HG03139 (cell line): ENCODE measurements around the gene ARF3.

ENCODE experiments used
- ATAC-seq: cut with Tn5 transposase; IDR thresholded peaks from one replicate; pipeline ENCODE4 v1.9.1; 2021; ENCODE audit not compliant: unreplicated experiment

Gene ARF3

DNA sequence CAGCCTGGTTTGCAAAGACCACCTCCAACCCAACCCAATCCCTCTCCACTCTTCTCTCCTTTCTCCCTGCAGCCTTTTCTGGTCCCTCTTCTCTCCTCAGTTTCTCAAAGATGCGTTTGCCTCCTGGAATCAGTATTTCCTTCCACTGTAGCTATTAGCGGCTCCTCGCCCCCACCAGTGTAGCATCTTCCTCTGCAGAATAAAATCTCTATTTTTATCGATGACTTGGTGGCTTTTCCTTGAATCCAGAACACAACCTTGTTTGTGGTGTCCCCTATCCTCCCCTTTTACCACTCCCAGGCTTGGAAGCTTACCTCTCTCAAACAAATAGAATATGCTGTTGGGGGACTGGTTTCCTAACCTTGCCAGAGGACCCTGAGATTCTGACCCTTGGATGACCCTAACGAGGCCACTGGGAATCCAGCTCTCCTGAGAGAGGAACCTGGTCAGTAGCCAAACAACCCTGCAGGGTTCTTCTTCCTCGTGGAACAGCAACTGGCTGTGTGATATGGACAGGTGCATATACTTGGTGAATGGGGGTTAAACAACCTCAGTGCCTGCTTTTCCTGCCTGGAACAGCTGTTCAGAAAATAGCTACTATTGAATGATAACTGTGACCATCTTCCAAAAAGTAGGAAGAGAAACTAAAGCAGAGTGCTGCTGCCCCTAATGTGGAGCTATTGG lies 25.3 kb upstream of the ARF3 start:
- ATAC-seq, result no peak

DNA sequence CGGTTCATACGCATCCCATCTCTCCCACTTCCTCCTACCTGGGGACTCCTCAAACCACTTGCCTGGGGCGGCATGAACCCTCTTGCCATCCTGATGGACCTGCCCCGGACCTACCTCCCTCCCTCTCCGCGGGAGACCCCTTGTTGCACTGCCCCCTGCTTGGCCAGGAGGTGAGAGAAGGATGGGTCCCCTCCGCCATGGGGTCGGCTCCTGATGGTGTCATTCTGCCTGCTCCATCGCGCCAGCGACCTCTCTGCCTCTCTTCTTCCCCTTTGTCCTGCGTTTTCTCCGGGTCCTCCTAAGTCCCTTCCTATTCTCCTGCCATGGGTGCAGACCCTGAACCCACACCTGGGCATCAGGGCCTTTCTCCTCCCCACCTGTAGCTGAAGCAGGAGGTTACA lies 24.5 kb upstream of the ARF3 start:
- no peak for ATAC-seq

DNA sequence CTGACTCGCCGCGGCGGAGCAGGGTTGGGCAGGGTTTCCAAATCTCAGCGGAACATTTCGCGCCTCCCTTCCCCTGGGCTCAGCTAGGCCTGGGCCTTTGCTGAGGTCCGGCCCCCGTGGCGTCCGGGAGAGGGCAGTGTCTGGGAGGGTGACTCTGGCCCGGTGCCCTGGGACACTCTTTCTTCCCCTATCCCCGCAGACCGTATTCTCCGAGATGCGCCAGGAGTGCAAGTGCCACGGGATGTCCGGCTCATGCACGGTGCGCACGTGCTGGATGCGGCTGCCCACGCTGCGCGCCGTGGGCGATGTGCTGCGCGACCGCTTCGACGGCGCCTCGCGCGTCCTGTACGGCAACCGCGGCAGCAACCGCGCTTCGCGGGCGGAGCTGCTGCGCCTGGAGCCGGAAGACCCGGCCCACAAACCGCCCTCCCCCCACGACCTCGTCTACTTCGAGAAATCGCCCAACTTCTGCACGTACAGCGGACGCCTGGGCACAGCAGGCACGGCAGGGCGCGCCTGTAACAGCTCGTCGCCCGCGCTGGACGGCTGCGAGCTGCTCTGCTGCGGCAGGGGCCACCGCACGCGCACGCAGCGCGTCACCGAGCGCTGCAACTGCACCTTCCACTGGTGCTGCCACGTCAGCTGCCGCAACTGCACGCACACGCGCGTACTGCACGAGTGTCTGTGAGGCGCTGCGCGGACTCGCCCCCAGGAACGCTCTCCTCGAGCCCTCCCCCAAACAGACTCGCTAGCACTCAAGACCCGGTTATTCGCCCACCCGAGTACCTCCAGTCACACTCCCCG lies 23.9 kb upstream of the ARF3 start:
- ATAC-seq, result no peak

DNA sequence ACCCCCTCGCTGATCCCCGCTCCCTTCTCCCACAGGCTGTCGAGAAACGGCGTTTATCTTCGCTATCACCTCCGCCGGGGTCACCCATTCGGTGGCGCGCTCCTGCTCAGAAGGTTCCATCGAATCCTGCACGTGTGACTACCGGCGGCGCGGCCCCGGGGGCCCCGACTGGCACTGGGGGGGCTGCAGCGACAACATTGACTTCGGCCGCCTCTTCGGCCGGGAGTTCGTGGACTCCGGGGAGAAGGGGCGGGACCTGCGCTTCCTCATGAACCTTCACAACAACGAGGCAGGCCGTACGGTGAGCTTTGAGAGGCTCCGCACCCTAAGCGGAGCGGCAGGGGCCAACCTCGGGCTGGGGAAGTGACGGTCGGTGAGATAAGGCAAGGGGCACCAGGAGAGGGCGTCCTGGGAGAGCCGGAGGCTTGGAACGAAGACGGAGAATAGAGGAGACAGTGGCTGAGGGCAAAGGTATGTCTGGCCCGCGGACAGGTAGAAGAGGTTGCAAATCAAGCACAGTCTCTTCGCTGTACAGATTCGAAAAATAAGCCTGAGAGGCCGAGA lies 23.2 kb upstream of the ARF3 start:
- no peak for ATAC-seq

DNA sequence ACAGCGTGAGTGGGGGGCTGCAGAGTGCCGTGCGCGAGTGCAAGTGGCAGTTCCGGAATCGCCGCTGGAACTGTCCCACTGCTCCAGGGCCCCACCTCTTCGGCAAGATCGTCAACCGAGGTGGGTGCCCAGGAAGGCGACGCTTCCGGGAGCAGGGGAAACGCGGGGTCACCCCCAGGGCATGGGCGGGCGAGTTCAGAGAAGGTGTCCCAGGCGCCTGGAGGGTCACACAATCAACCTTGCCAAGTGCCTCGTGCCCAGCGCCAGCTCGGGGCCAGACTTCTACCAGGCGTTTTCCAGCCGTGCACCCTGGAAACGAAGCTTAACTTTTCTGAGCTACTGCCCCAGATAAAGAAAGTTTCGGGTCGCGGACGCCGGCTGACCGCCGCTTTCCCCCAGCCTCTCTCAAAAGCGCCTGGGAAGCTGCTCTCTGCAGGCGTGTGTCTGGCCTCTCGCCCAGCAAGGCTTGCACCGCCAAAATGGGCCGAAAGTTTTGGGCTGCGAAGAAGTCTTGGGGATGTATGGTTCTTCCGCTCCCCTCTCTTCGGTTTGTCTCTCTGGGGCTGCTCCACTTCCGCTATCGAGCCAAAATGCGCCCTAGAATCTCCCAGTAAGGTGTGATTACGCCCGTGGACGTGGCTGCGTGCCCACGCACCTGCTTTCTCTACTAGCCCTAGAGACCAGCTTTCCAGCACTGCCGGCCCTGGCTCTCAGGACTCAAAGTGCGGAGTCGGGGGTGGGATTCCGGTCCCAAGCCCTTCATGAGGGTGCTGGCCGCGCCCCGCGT lies 22.5 kb upstream of the ARF3 start:
- ATAC-seq, result no peak

DNA sequence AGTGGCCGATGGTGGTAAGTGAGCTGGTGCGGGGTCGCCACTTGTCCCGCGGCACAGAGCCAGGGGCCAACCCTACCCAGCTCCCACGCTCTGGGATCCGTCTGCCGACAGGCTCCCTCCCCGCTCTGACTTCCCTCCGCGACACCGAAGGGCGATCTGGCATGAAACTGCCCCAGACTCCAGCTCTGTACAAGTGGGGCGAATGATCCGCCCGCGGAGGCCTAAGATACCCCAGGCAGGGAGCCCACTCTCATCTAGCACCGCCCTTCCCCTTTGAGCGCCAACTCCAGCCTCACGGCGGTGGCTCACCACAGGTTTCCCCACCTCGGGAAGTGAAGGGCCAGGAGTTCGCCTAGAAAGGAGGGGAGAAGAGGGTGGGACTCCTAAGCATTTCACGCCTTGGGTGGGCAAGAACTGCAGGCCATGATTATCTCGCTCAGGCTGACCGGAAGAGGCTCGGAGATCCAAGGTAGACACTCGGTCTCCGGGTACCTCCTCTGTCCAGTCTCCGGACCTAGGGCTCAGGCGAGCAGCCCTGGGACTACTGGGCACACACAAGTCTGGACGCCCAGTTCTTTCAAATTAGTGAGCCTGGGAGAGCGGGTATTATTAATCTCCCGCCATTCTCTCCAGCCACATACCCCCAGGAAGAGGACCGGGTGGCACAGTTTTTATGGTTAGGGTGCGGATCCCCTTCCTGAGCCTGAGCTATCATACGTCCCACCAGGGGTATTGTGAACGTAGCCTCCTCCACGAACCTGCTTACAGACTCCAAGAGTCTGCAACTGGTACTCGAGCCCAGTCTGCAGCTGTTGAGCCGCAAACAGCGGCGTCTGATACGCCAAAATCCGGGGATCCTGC lies 21.7 kb upstream of the ARF3 start:
- no peak for ATAC-seq

DNA sequence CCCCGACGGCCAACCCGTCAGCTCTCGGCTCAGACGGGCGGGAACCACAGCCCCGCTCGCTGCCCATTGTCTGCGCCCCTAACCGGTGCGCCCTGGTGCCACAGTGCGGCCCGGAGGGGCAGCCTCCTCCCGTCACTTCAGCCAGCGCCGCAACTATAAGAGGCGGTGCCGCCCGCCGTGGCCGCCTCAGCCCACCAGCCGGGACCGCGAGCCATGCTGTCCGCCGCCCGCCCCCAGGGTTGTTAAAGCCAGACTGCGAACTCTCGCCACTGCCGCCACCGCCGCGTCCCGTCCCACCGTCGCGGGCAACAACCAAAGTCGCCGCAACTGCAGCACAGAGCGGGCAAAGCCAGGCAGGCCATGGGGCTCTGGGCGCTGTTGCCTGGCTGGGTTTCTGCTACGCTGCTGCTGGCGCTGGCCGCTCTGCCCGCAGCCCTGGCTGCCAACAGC lies 21.0 kb upstream of the ARF3 start, which contains the start of gene WNT1:
Gene WNT1, plus strand, starts transcription at position 32 of the 450 bp plus-strand sequence. Its CDS starts 329 bp downstream, at position 361.
- ATAC-seq, result no peak

DNA sequence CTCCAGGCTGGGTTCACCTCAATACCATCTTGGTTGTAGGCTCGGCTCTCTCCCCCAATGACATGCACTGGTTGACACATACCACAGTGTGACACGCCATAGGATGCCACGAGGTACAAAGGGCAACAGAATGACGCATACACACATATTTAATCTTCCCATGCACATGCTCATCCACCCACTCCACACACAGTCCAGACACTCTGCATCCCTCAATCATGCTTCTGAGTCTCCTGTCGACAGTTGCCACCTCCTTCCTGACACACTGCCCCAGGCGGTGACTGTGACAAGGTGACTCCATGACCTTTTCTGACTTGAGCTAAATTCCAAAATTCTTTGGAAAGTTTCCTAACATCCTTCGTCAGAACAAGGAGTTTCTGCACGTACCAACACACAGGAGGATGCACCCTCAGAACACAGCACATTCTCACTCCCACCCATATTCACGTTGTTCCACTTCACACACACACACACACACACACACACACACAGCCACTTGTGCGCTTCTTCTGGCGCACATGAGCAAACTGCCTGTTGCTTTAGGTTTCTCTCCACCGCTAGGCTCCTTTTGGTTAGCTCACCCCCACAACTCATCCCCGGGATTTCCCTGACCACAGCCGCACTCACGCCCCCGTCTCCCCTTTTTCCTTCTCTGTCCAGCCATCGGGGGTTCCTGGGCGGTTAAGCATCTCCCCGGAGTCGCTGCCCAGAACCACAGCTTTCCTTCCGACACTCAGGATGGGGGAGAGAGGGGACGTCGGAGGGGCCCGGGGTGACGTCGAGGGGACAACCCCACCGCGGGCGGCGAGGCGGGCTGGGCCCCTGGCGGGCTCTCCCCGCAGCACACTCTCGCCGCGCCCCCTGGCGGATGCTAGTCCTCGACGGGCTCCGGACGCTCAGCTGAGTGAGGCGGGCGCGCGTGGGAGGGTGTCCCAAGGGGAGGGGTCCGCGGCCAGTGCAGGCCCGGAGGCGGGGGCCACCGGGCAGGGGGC lies 20.3 kb upstream of the ARF3 start:
- ATAC-seq, result no peak

DNA sequence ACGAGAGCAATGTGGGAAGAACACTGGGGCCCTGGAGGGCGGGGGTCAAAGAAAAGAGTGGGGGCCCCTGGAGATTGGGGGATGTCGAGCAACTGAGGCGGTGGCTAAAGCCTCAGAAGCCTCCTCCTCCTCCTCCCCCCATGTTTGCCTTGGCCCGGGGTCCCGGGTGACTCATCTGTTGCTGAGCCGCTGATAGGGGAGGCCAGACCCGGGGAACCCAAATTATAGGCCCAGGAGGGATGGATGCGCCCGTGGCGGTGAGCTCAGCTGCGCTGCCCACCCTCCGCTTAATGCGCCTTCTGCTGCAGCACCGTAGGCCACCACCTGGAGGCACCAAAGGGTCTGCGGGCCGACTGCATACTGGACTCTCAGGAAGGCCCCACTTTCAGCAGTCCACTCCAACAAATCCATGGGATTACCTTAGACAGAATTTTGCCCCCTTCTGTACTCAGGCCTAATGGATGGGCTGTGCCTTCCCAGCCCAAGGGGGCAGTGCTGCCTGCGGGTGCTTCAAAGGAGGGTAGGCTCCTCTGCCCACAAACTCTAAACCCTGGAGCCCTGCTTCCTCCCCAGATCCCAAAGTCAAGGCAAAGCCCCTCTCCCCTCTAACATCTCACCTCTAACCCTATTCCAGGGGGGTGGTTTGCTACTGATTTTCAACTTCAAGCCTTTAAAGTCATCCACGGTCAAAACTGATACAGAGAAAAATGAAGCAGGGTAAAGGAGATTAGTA lies 16.8 kb upstream of the ARF3 start:
- no peak for ATAC-seq

DNA sequence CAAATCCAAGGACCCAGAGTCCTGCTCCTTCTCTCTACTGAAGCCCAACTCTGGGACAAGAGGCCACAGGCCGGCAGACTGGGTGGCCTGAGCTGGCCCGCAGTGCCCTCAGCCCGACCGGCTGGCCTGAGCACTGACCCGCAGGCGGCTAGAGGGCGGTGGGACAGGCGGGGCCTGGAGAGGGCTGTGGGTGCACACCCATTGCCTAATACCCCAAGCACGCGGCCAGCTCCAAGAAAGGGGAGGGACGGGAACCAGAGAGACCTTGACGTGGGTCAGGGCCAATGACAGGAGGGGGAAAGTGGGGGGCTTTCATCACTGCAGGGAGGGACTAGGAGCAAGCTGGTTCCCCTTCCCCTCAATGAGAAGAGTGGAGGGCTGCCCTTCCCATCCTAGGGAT lies 16.2 kb upstream of the ARF3 start:
- no peak for ATAC-seq

DNA sequence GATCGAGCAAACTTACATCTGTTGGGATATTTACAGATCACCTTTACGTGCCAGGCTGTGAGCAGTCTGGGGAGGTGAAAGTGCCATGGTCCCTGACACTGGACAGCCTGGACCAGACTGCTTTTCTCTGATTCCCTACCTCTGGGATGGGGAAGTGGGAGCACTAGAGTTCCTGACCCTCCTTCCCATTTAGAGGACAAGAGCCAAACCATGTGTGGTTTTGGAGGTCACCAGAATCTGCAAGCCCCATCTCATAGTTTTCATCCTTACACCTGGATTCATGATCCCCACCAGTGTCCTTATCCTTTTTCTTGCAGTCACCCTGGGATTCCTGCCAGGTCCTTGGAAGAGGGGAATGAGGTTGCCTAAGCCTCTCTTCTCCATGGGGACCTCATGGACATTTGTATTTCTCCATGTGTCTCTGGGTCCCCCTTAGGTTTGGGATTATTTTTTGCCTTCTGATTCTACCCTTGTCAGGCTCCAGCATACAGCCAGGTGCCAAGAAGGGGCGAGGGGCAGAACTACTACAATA lies 15.7 kb upstream of the ARF3 start:
- no peak for ATAC-seq

DNA sequence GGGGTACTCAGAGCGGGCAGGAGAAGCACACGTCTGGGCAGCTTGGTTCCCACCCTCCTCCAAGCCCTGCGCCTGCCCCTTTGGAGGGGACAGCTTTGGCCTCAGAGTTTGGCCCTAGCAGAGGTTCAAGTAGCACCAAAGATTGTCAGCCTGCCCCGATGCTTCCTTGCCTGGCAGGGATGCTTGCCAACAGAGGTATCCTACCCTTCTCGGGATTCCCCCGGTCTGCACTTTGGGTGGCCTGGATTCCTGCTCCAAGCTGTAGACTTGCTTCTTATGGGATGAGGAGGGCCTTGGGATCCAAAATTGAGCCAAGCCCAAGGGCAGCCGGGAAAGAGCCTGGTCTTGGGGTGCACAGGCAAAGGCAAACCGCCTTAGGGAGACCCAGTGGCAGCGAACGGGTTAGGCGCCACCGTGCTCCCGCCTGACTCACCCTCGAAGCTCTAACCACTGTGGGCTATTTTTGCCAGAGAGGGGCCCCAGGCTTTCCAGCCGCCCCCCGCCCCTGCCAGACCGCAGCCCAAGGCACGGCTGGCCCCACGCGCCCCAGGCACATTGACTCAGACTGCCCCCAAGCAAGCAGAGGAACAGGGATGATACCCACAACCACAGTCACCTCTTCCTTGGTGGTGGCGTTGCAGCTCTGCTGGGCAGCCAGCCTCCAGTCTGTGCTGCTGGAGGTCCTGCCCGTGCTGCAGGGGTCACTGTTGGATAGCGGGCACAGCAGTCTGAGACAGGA lies 15.1 kb upstream of the ARF3 start:
- ATAC-seq, result no peak

DNA sequence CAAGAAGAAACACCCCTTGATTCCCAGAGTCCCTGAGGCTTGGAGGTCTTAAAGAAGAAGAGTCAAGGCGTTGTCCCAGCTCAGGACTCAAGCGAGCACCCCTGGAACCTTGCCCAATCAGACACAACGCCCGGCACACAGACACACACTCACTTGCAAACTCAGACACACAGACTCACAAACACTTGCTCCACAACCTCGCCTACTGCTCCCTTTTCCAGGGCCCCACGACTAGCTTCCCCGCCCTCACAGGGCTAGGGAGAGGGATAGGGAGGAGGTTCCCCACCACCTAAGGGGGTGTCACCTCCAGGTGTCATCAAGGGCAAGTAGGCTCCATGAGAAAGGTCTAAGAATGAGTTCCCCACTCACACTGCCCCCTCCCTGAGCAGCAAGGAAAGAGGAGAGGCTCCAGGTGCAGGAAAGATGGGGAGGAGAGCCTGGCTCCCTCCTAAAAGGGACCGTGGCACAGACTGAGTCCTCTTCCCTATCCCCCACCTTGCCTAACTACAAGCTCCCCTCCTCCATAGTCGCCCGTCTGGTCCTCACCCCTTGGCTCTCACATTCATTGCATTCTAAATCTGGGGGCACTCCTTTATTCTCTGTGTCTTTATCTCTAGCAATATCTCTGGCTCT lies 13.5 kb upstream of the ARF3 start:
- no peak for ATAC-seq

DNA sequence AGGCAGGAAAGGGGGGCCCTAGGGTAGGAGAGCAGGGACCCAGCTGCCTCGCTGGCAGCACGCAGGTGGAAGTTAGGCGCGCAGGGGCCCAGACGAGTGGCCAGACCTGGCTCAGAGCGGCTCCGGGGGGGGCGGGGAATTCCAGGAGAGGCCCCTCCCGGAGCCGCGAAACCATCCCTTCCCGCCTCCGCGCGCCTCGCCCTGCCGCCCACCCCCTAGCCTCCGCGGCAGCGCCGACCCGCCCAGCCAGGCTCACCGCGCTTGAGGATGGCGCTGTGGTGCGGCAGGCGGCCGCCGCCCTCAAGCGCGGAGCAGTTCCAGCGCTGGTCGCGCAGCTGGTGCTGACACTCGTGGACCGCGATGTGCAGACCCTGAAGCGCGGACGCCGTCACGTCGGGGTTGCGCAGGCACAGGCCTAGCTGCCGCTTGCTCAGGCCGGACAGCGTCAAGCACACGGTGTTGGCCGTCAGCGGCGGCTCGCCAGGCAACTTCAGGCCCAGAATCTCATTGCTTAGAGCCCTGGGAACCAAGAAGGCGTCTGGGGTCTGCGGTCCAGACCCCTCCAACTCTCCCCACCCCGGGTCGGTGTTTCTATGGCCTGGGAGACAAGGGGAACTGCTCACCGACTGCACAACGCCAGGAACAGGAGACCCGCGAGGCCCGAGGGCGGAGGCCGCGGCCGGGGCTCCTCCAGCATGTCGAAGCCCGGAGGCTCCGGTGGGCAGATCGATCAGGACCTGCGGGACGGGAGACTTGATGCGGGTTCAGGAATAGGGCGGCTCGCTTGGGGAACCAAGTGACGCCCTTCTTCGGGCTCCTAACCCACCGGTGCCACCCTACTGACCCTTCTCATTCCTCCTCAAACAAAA lies 12.8 kb upstream of the ARF3 start:
- no peak for ATAC-seq

DNA sequence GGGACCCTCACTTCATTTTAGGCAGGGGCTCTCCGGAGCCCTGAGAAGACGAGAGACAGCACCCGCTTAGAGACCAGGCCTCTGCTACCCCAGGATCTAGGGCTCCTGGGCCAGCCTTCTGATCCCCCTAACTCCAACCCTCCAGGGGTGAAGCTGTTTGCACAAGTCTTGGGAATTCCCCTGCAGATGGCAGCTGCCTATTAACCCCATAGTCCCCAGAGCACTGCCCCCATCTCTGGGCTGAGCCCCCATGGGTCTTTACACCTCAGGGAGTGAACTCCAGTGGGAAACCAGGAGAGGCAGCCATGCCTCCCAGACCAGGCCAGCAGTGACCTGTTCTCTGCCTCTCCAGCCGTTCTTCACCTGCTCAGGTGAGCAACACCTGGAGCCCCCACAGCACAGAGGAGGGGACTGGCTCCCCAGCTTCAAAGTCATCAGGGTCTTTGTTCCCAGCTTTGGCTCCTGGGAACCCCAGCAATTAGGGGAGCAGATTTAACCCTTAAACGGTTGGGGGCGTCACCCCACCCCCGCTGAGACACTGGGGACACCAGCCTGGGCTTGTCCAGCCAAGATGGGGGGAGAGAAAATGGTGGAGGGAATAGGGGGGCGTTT lies 12.0 kb upstream of the ARF3 start:
- no peak for ATAC-seq

DNA sequence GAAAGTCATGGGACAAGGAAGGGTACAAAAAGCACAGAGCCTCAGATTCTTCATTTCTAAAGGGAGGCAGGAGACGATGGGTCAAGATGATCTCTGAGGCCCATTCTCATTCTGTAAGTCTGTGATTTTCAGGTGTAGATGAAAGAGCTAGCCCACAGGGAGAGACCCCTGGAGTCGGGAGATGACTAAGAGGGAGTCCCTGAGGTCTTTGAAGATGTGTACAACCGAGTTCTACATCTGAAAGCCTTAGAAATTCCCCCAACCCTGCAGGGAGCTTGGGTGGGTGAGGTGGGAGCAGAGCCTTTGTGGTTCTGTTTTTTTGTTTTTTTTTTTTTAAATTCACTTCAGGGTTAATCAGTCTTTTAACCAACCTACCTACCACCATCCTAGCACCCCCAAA lies 11.2 kb upstream of the ARF3 start:
- no peak for ATAC-seq
